HG03280 (cell line): Measurements from ENCODE around the gene SOWAHB.

Experiments used
- ATAC-seq: cut with Tn5 transposase; IDR thresholded peaks from one replicate; pipeline ENCODE4 v1.9.1; 2021; ENCODE audit warnings: mild to moderate bottlenecking, moderate library complexity; ENCODE audit not compliant: unreplicated experiment

SOWAHB gene

DNA sequence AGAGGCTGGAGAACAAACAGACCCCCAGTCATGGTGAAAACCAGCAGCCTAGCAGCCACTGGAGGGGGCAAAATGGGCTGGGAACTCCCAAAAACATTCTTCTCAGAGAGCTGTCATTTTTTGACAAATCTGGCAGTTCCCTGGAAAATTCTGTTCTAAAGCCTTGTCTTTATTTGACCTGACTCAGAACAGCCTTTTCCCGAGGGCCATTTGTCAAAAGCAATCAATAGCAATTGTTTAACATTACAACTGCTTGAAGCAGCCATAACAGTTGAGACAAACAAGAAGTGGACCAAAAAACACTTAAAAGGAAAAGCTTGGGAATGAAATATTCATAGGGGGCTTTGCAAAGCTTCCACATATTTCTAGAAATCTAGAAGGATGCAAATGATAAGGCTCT is 39.6 kb downstream of the SOWAHB start:
- no peak for ATAC-seq

DNA sequence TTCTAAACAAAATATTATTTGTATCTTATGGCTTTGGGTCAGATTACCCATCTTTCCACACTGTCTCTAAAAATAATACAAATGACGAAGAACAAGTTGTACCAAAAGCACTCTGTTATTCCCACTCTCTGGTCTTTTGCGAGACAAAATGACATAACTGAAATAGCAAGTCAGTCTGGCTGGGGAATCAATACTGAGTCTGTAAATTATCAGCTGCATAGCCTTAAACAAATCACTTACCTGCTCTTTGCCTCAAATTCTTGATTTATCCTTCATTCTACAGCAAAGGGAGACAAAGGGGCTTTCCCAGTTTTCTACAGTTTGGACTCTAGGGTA is 40.9 kb downstream of the SOWAHB start:
- ATAC-seq: no peak

DNA sequence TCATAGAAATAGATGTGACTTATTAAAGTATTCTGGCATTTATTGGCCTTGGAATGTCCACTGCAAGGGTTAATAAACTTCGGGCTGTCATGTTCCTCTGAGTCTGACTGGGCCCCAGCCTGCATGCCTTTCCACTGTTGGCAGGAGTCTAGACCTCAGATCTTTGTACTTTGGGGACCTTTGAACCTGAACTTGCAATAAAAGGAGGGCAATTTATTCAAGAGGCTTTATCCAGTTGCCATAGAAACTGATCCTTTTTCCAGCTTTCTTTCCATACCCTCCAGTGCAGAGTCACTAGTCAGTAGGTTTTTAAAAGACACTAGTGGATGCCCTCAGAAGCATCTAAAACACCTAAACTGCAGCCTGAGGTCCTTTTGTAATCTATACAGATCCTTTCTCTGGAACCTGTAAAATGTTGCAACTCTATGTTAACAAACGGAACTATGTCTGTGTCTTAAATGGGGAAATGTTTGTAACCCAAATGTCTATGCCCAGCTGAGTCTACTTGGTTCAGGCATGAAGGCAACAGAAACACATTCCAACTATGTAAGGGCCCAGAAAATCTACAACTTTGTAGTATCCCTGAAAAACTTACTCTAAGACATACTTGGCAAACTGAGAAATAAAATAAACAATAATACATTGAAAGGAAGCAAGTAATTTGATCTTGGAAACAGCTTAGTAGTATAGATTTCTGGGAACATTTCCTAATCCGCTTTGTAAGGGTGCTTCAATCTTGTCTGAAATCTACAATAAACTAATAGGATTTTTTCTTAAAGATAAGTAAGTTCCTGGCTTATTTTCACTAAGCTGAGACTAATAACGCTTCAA is 41.5 kb downstream of the SOWAHB start:
- ATAC-seq: no peak

DNA sequence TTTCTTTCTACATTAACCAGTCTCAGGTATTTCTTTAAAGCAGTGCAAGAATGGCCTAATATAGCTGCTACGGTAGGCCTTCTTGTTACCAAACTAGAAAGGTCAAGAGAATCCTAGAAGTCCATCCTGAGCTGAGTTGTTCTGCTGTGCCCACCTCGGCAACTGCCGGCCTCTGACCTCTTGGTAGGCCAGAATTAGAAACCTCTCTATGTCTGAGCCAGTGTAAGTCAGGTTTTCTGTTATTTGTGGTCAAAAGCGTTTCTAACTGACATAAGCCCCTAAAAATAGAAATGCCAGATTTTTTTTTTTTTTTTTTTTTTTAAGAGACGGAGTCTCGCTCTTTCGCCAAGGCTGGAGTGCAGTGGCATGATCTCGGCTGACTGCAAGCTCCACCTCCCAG is 43.1 kb downstream of the SOWAHB start:
- ATAC-seq: no peak

DNA sequence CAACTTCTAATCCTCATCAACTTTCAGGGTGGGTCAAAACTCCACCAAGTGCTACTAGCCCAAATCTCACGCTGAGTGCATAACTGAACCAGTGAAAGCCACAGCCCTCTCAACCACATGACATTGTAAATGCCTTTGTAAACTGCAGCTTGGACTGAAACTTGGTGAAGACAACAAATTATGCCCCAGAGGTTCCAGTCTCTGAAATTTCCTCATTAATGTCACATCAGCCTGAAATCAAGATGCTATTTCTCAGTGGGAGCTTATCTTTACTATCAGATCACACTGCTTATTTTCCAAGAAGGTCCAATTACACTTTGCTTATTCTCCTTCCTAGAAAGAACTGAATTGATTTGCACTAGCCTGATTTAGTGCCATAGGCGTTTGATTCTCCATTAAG is 46.6 kb downstream of the SOWAHB start:
- ATAC-seq: no peak

DNA sequence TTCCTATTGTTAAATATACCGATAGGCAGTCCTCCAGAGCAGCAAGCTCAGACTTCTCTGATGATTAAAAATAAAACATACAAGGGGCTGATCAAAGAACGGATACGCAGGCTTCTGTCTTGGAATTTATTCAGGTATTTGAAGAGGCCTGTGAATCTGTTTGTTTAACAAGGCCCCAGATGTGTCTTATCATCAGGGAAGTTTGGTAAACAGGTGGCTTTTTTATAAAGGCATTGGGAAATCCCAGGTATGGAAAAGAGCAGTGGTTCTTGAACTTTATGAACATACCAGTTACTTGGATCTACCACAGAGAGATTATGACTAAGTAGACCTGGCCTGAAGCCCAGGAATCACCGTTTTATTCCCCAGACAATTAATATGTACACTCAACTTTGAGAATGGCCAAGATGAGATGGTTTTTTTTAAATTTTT is 47.9 kb downstream of the SOWAHB start:
- ATAC-seq: no peak
